Fibroblast of skin of abdomen (primary cell): Measurements from ENCODE around the gene C1QTNF12.
"Not testable (repeated sequence)": the region's sequence is repeated elsewhere in the genome, so short reads cannot be mapped to it uniquely, and the experiment has no call there.

Source experiments
- DNase-seq: peaks from one replicate; pipeline ENCODE4 v3.0.0-alpha.2; 2013

C1QTNF12 gene

GRCh38 chr1:1197551-1198422 is 48.7 kb downstream of the C1QTNF12 start:
- DNase-seq: no peak

- DNase-seq: no peak
Observed at GRCh38 chr1:1197188-1197500, 49.4 kb downstream of the C1QTNF12 start.

DNA sequence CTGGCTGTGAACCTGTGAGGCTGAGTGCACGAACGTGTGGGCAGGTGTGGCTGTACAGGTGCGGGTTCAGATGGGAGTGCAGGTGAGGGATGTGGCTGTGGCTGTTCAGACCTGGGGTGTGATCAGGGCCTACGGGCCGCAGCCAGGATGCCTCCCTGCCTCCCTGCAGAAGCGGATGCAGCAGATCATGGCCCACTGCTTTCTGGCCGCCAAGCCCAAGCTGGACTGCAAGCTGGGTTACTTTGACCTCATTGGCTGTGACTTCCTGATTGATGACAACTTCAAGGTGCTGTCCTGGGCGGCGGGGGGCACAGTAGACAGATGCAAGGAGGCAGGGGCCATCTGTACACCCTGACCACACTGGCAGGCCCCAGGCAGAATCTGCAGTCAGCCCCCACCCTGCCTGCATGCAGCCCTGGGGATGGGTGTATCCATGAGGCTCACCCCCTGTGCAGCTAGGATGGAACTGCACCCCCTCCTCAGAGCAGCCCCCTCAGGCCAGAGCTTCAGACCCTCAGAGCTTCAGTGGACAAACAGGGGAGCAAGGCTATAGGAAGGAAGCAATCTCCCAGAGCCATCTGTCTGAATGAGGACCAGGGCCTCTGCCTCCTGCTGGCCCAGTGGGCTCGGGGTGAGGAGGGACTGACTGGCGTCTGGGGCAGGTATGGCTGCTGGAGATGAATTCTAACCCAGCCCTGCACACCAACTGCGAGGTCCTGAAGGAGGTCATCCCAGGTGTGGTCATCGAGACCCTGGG is 49.9 kb downstream of the C1QTNF12 start:
- no peak for DNase-seq

DNA sequence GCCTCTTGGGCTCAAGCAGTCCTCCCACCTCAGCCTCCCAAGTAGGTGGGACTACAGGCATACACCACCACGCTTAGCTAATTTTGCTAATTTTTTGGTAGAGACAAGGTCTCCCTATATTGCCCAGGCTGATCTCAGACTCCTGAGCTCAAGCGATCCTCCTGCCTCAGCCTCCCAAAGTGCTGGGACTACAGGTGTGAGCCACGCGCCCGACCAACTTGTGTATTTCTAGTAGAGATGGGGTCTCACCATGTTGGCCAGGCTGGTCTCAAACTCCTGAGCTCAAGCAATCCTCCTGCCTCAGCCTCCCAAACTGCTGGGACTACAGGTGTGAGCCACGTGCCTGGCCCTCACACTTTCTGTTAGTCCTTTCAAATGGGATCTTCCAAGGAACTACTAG is 50.8 kb downstream of the C1QTNF12 start:
- not testable (repeated sequence) for DNase-seq

GRCh38 chr1:1194723-1195122 is 51.8 kb downstream of the C1QTNF12 start:
- no peak for DNase-seq
